DMS53 treated with DMSO at 0.1 percent for 48 hours (cell line): Measurements from ENCODE around the gene ZNF117.
"Not testable (repeated sequence)": the region's sequence is repeated elsewhere in the genome, so short reads cannot be mapped to it uniquely, and the experiment has no call there.

ENCODE experiments used
- DNase-seq: peaks from one replicate; lab custom pipeline; 2025; ENCODE audit not compliant: unreplicated experiment; lab: John Stamatoyannopoulos, UW

ZNF117 gene

GRCh38 chr7:64990936-64991335, at the start of gene ZNF117:
Gene ZNF117 (minus strand): TSS chr7:64991036.
- DNase-seq = no peak

- peak; percentile 15 for DNase-seq
Measured at GRCh38 chr7:65038767-65039166, 47.9 kb upstream of the ZNF117 start.

GRCh38 chr7:65037740-65038688, 47.2 kb upstream of the ZNF117 start:
- DNase-seq = peak; percentile 75

- DNase-seq = not testable (repeated sequence)
Measured at GRCh38 chr7:65036526-65036925, 45.7 kb upstream of the ZNF117 start.

- DNase-seq = not testable (repeated sequence)
Measured at GRCh38 chr7:65035469-65035868, 44.6 kb upstream of the ZNF117 start.

GRCh38 chr7:65034120-65034782, 43.4 kb upstream of the ZNF117 start:
- DNase-seq = not testable (repeated sequence)

GRCh38 chr7:65033391-65033790, 42.6 kb upstream of the ZNF117 start:
- not testable (repeated sequence) for DNase-seq

- DNase-seq = not testable (repeated sequence)
Measured at GRCh38 chr7:65025023-65025422, 34.2 kb upstream of the ZNF117 start.

- DNase-seq = not testable (repeated sequence)
Measured at GRCh38 chr7:65020978-65021377, 30.1 kb upstream of the ZNF117 start.

GRCh38 chr7:65009881-65010280, 19.0 kb upstream of the ZNF117 start:
- not testable (repeated sequence) for DNase-seq

- not testable (repeated sequence) for DNase-seq
Measured at GRCh38 chr7:65009394-65009793, 18.6 kb upstream of the ZNF117 start.

GRCh38 chr7:65007036-65007435, 16.2 kb upstream of the ZNF117 start:
- DNase-seq = peak; percentile 66

GRCh38 chr7:65006094-65006992, 15.5 kb upstream of the ZNF117 start, which contains the start of gene ERV3-1:
Gene ERV3-1 (minus strand): TSS chr7:65006687. CDS start chr7:64993026, 13,661 bp downstream.
- peak; percentile 97 for DNase-seq

GRCh38 chr7:65004575-65004974, 13.7 kb upstream of the ZNF117 start:
- DNase-seq = no peak

- no peak for DNase-seq
Measured at GRCh38 chr7:65002972-65003585, 12.2 kb upstream of the ZNF117 start.

- DNase-seq = no peak
Measured at GRCh38 chr7:65001291-65001814, 10.5 kb upstream of the ZNF117 start.

GRCh38 chr7:64999165-65000004, 8.5 kb upstream of the ZNF117 start:
- DNase-seq = no peak

- DNase-seq = no peak
Measured at GRCh38 chr7:64998865-64999164, 8.0 kb upstream of the ZNF117 start.

- peak; percentile 76 for DNase-seq
Measured at GRCh38 chr7:64997927-64998391, 7.1 kb upstream of the ZNF117 start.
